Esophagus squamous epithelium (tissue), 4 donors: ENCODE data around the gene MAG.
"Not testable (repeated sequence)": the region's sequence is repeated elsewhere in the genome, so short reads cannot be mapped to it uniquely, and the experiment has no call there.

ENCODE experiments used
- POLR2A ChIP-seq, 4 donors: fragments of 450-650 bp; IDR thresholded peaks; one replicate each; pipeline ENCODE4 v1.6.1; 2017; ENCODE audit warnings: antibody characterized with exemption in 4 of 4, mild to moderate bottlenecking in 4 of 4, moderate library complexity in 3 of 4
- TF ChIP-seq, protein P1 (sequence below), 6 experiments: fragments of 450-650 bp in 4 of 6; fragments of 200-600 bp in 2 of 6; sonication (generic) in 2 of 6; IDR thresholded peaks; one replicate each; pipeline ENCODE4 v1.5.1; 2016 to 2019; ENCODE audit warnings: antibody characterized with exemption in 6 of 6, mild to moderate bottlenecking in 4 of 6, moderate library complexity in 4 of 6

DNA sequence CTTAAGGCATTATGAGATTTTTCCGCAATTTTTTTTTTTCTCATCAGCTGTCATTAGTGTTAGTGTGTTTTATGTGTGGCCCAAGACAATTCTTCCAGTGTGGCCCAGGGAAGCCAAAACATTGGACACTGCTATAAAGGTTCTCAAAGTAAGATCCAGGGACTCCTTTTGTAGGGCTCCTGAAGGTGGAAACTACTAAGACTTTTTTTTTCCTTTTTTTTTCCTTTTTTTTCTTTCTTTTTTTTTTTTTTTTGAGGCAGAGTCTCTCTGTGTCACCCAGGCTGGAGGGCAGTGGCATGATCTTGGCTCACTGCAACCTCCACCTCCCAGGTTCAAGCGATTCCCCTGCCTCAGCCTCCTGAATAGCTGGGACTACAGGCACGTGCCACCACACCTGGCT is 6.5 kb upstream of the MAG start:
- TF ChIP-seq, protein P1, sequence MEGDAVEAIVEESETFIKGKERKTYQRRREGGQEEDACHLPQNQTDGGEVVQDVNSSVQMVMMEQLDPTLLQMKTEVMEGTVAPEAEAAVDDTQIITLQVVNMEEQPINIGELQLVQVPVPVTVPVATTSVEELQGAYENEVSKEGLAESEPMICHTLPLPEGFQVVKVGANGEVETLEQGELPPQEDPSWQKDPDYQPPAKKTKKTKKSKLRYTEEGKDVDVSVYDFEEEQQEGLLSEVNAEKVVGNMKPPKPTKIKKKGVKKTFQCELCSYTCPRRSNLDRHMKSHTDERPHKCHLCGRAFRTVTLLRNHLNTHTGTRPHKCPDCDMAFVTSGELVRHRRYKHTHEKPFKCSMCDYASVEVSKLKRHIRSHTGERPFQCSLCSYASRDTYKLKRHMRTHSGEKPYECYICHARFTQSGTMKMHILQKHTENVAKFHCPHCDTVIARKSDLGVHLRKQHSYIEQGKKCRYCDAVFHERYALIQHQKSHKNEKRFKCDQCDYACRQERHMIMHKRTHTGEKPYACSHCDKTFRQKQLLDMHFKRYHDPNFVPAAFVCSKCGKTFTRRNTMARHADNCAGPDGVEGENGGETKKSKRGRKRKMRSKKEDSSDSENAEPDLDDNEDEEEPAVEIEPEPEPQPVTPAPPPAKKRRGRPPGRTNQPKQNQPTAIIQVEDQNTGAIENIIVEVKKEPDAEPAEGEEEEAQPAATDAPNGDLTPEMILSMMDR (IDR thresholded peaks at IDR 0.05): not testable (repeated sequence)
- not testable (repeated sequence) for TF ChIP-seq POLR2A (IDR thresholded peaks at IDR 0.05)
